ENCODE data around the gene DYNLT2.
A peak's percentile ranks its signal among the peaks of the same experiment; 100 is the strongest.

DYNLT2 gene

DNA sequence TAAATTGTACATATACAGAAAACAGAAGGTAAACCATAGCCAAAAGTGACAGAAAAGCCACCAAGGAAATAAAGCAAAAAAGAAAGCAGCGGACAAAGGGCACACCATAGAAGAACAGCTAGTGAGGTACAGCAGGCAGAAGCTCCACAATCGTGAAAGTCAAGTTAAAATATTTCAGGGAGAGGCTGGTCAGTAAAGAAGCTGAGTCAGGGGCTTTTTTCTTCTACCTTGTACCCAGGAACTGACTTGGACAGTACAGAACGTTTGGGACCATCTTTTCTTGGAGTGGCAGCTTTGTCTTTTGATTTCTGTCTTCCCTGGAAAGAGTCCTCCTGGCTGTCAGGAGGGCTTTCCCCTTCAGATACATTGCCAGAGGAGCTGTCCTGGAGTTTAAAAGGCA is 41.4 kb downstream of the DYNLT2 start:
- CTCF ChIA-PET, result interaction anchor here (0.8 to 0.9 kb wide), 2 partner anchors 12 to 478 kb away, joined by 3 read pairs; no protein-coding TSS in a partner anchor
- DNase-seq (ENCODE audit: extremely low spot score), result no peak
- POLR2A ChIA-PET, result interaction anchor here (1.2 kb wide), 1 partner anchor 8 kb away, joined by 4 read pairs; the partner anchor contains the start of genes C6orf120 and WDR27
- TF ChIP-seq FOXK2 (IDR thresholded peaks at IDR 0.05), result no peak
- TF ChIP-seq LEF1 (IDR thresholded peaks at IDR 0.05; ENCODE audit: borderline replicate concordance), result no peak
- no peak for TF ChIP-seq NFRKB (IDR thresholded peaks at IDR 0.05)
- TF ChIP-seq, protein P1, sequence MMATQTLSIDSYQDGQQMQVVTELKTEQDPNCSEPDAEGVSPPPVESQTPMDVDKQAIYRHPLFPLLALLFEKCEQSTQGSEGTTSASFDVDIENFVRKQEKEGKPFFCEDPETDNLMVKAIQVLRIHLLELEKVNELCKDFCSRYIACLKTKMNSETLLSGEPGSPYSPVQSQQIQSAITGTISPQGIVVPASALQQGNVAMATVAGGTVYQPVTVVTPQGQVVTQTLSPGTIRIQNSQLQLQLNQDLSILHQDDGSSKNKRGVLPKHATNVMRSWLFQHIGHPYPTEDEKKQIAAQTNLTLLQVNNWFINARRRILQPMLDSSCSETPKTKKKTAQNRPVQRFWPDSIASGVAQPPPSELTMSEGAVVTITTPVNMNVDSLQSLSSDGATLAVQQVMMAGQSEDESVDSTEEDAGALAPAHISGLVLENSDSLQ (IDR thresholded peaks at IDR 0.05), result no peak
- TF ChIP-seq CTBP1 (IDR thresholded peaks at IDR 0.05; ENCODE audit: borderline replicate concordance), result no peak
- TF ChIP-seq BHLHE40 (IDR thresholded peaks at IDR 0.05; ENCODE audit: borderline replicate concordance), result no peak
- no peak for TF ChIP-seq SUZ12 (IDR thresholded peaks at IDR 0.05)

DNA sequence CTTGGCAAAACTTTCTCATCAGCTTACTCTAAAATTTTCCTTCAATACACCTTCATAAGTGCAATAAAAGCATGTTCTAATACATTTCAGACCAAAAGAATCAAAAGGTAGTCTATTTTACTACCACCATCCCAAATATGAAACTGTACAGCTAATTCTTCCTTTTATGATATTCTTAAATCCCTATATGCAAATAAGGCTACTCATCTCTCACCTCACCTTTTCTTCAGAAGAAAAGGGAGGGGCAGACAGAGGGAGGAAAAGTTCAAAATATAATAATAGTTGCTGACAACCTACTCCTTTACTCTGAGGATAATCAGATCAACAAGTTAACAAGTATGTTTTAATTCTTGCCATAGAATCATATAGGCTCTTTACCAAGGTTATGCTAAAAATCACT is 42.1 kb downstream of the DYNLT2 start:
- POLR2A ChIA-PET, result interaction anchor here (1.2 to 1.5 kb wide), 2 partner anchors 7 to 42 kb away, joined by 4 to 5 read pairs; partner anchors contain the start of genes C6orf120, DYNLT2, ERMARD and WDR27
- TF ChIP-seq NFRKB (IDR thresholded peaks at IDR 0.05) (no peak), ARNT (IDR thresholded peaks at IDR 0.05) (no peak), L3MBTL2 (conservative IDR thresholded peaks at IDR 0.05) (no peak), FOXM1 (IDR thresholded peaks at IDR 0.05; ENCODE audit: borderline replicate concordance) (no peak), FOXK2 (IDR thresholded peaks at IDR 0.05) (no peak), SUZ12 (IDR thresholded peaks at IDR 0.05) (no peak), LEF1 (IDR thresholded peaks at IDR 0.05; ENCODE audit: borderline replicate concordance) (no peak), SP1 (IDR thresholded peaks at IDR 0.05) (no peak), ZNF384 (IDR thresholded peaks at IDR 0.05) (no peak), FOXA1 (IDR thresholded peaks at IDR 0.05) (no peak), BHLHE40 (IDR thresholded peaks at IDR 0.05; ENCODE audit: borderline replicate concordance) (no peak), HDGF (IDR thresholded peaks at IDR 0.05; ENCODE audit: borderline replicate concordance) (no peak), ELF4 (IDR thresholded peaks at IDR 0.05) (no peak), CTBP1 (IDR thresholded peaks at IDR 0.05; ENCODE audit: borderline replicate concordance) (no peak), TARDBP (IDR thresholded peaks at IDR 0.05) (no peak)
- TF ChIP-seq, protein P1 (IDR thresholded peaks at IDR 0.05), result no peak
- CTCF ChIA-PET, result interaction anchor here (0.8 kb wide), 1 partner anchor 479 kb away, joined by 3 read pairs; no protein-coding TSS in a partner anchor
- DNase-seq (ENCODE audit: extremely low spot score), result no peak

DNA sequence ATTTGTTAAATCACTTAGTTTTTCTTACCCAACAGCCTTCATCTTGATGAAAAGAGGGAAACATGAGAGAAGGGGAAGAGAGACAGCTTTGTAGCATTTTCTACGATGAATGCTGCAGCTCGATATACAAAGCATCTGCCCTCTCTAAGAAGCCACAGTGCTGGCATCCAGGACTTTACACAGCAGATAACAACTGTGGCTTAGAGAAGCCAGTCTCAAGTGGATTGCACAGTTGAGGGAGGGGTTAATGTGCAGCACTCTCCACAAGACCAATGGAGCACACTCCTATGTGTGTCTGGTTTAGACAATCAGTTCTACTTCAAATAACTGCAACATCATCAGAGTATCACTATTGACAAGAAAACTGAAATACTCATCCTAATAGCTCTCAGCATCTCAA is 43.6 kb downstream of the DYNLT2 start:
- CTCF ChIA-PET, result no interaction called here
- no peak for DNase-seq (ENCODE audit: extremely low spot score)
- no peak for TF ChIP-seq SUZ12 (IDR thresholded peaks at IDR 0.05)
- TF ChIP-seq BHLHE40 (IDR thresholded peaks at IDR 0.05; ENCODE audit: borderline replicate concordance), result no peak
- no peak for TF ChIP-seq LEF1 (IDR thresholded peaks at IDR 0.05; ENCODE audit: borderline replicate concordance)
- no peak for TF ChIP-seq L3MBTL2 (conservative IDR thresholded peaks at IDR 0.05)
- TF ChIP-seq ELF4 (IDR thresholded peaks at IDR 0.05), result no peak
- no peak for TF ChIP-seq TARDBP (IDR thresholded peaks at IDR 0.05)
- POLR2A ChIA-PET, result no interaction called here

DNA sequence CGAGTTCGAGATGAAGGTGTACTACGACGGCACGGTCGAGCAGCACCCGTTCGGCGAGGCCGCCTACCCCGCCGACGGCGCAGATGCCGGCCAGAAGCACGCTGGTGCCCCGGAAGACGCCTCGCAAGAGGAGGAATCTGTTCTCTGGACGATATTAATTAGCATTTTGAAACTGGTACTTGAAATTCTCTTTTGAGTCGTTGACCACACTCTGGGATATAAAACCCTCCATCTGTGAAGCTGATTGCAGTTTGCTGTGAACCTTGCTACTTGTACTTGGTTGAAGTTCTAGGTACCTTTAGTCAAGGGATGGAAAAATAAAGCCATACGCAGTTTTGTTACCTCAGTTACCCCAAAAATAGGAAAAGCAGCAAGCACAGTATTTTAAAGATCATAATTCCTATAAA is 48.5 kb downstream of the DYNLT2 start:
- POLR2A ChIA-PET, result interaction anchor here (1.5 to 3.6 kb wide), 6 partner anchors 7 to 588 kb away, joined by 4 to 21 read pairs (median 7); partner anchors contain the start of genes DLL1, DYNLT2, ERMARD and PHF10
- DNase-seq (ENCODE audit: extremely low spot score), result no peak
- CTCF ChIA-PET, result no interaction called here
- TF ChIP-seq HDGF (IDR thresholded peaks at IDR 0.05; ENCODE audit: borderline replicate concordance), result no peak
- peak; percentile 34 for TF ChIP-seq L3MBTL2 (conservative IDR thresholded peaks at IDR 0.05)

DNA sequence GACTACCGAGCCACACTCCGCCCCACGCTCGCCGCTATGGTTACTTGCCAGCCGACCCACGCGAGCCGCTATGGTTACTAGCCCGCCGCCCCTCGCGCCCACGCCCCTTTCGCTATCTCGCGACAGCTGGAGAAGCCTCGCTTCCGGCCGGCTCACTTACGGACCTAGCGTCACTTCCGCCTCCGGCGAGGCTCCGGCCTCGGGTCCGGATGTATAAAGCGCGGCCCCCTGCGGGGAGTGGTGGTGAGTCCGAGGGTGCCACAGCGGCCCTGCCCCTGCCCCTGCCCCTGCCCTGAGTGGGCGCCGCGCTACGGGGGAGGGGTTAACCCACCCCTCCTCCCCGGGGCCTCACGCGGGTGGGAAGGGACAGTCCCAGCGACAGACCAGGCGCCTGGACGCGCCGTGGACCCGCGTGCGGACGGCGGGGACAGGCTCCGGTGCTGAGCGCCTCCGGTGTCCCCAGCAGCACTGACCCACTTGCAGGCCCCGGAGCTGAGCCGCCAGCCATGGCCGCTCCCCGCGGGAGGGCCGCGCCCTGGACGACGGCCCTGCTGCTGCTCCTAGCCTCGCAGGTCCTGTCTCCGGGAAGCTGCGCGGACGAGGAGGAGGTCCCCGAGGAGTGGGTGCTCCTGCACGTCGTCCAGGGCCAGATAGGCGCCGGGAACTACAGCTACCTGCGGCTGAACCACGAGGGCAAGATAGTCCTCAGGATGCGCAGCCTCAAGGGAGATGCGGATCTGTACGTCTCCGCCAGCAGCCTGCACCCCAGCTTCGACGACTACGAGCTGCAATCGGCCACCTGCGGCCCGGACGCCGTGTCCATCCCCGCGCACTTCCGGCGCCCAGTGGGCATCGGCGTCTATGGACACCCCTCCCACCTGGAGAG is 49.2 kb downstream of the DYNLT2 start, which contains the start of the genes C6orf120 and WDR27:
Gene C6orf120, plus strand, starts transcription at position 173 of the 886 bp plus-strand sequence. Its CDS starts 334 bp downstream, at position 507.
Gene WDR27, minus strand, starts transcription at position 76 of the 886 bp plus-strand sequence. CDS start 13,024 bp downstream, outside the sequence.
- POLR2A ChIA-PET, result interaction anchor here (1.5 to 3.6 kb wide), 9 partner anchors 8 to 588 kb away, joined by 4 to 21 read pairs (median 7); partner anchors contain the start of genes DLL1, DYNLT2, ERMARD and PHF10
- TF ChIP-seq, protein P1 (IDR thresholded peaks at IDR 0.05), result 0 out of 2 replicates have a peak, but pooled peaks have one; percentile 7
- TF ChIP-seq BHLHE40 (IDR thresholded peaks at IDR 0.05; ENCODE audit: borderline replicate concordance) (no peak), L3MBTL2 (conservative IDR thresholded peaks at IDR 0.05) (peak; percentile 77), ELF4 (IDR thresholded peaks at IDR 0.05) (0 out of 2 replicates have a peak, but pooled peaks have one; percentile 54)
- CTCF ChIA-PET, result no interaction called here
- DNase-seq (ENCODE audit: extremely low spot score), result peak; percentile 98

DNA sequence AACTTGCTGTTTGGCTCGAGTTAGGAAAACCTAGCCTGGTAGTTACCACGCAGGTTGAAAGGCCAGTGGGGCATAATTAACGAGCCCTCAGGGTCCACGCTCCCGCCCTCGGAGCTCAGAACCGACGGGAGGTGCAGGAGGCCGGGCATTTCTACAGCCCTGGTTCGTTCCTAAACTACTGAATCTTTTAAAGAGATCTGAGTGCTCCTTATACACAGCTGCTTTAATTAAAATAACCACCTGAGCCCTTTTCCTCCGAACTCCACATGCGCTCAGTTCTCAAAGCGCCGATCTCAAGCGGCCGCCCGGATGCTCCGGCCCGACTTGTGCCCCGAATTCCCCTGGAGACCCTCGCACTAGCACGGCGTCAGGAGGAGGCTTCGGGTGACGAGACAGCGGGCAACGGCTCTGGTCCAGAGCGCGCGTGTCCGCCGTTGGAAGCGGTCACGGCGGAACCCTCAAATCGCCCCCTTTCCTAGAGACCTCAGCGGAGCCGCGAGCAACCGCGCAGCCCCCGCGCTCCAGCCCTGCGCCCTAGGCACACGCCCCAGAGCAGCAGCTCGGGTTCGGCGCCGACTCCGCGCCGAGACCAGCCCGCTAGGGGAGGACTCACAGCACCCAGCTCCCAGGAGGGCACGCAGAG is 49.9 kb downstream of the DYNLT2 start:
- DNase-seq (ENCODE audit: extremely low spot score), result peak; percentile 42
- ChIA-PET CTCF (no interaction called here), POLR2A (interaction anchor here (0.6 to 3.6 kb wide), 11 partner anchors 9 to 589 kb away, joined by 3 to 21 read pairs (median 6); partner anchors contain the start of genes DLL1, DYNLT2, ERMARD and PHF10)
- no peak for TF ChIP-seq SUZ12 (IDR thresholded peaks at IDR 0.05)
- TF ChIP-seq FOXA1 (IDR thresholded peaks at IDR 0.05), result no peak
- peak; percentile 58; the same call in 1 of the 2 replicates for TF ChIP-seq L3MBTL2 (conservative IDR thresholded peaks at IDR 0.05)
- no peak for TF ChIP-seq CTBP1 (IDR thresholded peaks at IDR 0.05; ENCODE audit: borderline replicate concordance)
- no peak; the same call in 1 of the 2 replicates for TF ChIP-seq TARDBP (IDR thresholded peaks at IDR 0.05)
